HG02943 (cell line): Measurements from ENCODE around the gene HTT-AS.
"Not testable (repeated sequence)": the region's sequence is repeated elsewhere in the genome, so short reads cannot be mapped to it uniquely, and the experiment has no call there.

Source experiments
- ATAC-seq: cut with Tn5 transposase; IDR thresholded peaks from one replicate; pipeline ENCODE4 v1.9.1; 2021; ENCODE audit warnings: mild to moderate bottlenecking, low read depth, moderate library complexity; ENCODE audit not compliant: unreplicated experiment

The HTT-AS gene

DNA sequence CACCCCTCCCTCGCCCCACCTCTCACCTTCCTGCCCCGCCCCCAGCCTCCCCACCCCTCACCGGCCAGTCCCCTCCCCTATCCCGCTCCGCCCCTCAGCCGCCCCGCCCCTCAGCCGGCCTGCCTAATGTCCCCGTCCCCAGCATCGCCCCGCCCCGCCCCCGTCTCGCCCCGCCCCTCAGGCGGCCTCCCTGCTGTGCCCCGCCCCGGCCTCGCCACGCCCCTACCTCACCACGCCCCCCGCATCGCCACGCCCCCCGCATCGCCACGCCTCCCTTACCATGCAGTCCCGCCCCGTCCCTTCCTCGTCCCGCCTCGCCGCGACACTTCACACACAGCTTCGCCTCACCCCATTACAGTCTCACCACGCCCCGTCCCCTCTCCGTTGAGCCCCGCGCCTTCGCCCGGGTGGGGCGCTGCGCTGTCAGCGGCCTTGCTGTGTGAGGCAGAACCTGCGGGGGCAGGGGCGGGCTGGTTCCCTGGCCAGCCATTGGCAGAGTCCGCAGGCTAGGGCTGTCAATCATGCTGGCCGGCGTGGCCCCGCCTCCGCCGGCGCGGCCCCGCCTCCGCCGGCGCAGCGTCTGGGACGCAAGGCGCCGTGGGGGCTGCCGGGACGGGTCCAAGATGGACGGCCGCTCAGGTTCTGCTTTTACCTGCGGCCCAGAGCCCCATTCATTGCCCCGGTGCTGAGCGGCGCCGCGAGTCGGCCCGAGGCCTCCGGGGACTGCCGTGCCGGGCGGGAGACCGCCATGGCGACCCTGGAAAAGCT, at the start of gene HTT-AS, which contains the start of gene HTT:
Gene HTT-AS, minus strand, starts transcription at position 461 of the 768 bp plus-strand sequence.
Gene HTT, plus strand, starts transcription at position 604 of the 768 bp plus-strand sequence. Its CDS starts 145 bp downstream, at position 749.
- ATAC-seq: peak; percentile 66

DNA sequence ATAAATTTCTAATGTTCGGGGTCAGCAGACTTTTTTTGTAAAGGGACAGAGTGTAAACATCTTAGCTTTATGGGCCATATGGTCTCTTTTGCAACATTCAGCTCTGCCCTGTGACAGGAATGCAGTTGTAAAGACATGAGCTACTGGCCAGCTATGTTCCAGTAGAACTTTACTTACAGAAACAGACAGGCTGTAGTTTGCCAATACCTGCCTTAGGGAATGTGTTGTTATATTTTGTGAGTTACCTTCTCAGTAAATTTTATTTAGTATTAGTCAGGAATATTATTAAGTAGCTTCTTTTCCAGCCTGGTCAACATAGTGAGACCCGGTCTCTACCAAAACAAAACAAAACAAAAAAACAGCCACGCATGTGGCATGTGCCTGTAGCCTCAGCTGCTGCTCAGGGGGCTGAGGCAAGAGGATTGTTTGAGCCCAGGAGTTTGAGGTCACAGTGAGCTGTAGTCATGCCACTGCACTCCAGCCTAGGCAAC, 48.9 kb upstream of the HTT-AS start:
- ATAC-seq: no peak

DNA sequence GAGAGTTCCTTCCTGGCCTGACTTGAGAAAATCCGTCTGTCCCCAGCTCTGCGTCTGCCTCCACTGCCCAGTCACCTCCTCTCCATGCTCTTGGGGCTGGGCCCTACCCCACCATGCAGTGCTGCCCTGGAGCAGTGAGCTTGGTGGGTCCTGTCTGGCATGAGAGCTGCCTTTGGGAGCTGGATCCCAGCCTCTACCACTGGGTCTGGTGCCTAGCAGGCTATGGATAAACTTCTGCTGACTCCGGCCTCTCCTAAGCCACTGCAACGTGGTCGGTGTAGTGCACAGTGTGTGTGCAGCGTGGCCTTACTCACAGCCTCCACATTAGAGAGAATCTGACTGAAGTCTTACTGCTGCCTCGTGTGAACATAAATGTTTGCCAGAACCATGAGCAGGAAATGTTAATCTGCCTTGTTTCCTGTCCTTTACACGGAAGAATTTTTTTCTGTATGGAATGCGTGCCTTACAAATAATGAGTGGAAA, 47.8 kb upstream of the HTT-AS start:
- ATAC-seq: no peak

DNA sequence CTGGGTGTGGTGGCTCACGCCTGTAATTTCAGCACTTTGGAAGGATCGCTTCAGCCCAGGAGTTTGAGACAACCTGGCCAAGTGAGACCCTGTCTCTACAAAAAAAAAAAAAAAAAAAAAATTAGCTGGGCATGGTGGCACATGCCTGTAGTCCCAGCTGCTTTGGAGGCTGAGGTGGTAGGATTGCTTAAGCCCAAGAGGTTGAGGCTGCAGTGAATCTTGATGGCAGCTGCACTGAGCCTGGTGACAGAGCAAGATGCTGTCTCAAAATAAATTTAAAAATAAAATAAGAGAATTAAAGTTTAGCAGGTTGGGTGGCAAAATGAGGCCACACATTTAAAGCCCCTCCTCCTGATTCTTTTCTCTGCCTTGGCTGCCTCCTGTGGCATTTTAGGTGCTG, 47.3 kb upstream of the HTT-AS start:
- no peak for ATAC-seq

DNA sequence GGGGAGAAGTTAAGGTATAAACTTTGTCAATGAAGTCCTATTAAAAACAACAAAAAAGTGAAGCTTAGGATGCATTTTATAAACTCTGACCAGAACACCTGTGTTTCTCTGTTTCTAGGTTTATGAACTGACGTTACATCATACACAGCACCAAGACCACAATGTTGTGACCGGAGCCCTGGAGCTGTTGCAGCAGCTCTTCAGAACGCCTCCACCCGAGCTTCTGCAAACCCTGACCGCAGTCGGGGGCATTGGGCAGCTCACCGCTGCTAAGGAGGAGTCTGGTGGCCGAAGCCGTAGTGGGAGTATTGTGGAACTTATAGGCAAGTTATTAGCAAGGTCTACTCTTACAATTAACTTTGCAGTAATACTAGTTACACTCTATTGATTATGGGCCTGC, 46.8 kb upstream of the HTT-AS start:
- no peak for ATAC-seq

DNA sequence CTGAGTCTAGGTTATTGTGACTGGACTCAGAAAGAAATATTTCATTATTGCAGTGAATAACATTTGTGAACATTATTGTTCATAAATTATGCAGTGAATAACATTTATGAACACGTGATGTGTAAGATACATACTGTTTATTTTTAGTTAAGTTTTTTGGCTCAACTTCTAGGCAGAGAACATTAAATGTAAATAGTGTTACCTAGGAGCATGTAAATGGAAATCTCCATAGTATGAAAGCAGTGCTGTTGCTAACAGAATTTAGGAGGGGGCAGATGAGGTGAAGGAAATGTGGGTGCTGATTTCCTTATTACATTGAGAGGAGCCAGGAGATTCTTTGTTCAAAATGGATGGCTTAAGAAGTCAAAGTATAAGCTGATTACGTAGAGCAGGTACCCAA, 45.1 kb upstream of the HTT-AS start:
- no peak for ATAC-seq

DNA sequence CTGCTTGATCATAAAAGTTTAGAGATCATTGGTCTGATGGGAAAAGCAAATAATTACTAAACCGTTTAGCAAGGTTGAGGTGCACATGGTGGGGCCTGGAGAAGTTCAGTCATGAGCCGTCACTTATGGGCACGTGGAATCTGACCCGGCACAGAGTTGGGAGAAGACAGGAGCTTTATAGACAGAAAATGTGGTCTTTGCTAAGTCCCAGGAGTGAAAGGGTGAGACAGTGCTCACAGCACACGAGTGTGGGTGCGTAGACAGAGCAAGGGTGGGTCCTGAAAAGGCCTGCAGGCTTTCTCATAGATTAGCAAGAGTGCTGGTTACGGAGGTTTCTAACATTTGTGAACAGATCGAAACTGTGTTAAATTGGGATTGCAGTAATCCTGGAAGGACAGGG, 44.0 kb upstream of the HTT-AS start:
- ATAC-seq: no peak

DNA sequence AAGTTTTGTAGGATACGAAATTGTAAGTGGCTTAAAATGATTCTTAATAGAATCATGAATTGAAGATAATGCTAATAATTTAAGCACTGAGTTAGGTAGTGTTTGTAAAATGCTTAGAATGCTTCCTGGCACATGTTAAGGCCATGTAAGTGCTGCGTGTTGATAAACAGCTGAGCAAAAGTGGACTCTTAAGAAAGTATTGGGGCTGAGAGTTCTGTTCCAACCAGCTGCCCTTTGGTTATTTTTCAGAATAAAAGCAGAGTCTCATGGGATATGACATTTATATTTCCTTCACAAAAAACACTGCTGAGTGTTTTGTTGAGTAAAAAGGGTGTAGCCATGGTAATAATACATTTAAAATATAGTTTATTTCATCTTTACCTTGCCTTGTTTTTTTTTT, 42.6 kb upstream of the HTT-AS start:
- no peak for ATAC-seq

DNA sequence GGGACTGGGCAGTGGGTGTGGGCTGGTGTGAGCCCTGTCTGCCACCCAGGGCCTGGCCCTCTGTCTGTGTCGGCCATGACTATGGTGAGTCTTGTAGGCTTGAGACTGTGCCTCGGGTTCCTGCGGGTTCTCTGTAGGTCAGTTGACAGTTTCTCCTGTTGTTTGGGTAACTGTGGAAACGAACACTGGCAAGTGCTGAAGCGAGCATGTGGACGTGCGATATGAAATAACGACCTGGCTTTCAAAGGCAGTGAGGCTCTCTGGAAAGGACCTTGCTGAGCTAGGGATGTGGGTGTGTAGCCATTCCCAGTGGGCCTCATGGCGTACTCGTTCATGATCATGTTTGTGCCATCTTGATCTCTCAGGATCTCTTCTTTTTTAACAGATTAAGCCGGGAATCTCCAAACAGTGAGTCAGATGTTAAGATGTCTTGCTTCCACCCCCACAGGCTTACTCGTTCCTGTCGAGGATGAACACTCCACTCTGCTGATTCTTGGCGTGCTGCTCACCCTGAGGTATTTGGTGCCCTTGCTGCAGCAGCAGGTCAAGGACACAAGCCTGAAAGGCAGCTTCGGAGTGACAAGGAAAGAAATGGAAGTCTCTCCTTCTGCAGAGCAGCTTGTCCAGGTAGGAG, 41.4 kb upstream of the HTT-AS start:
- ATAC-seq: no peak

DNA sequence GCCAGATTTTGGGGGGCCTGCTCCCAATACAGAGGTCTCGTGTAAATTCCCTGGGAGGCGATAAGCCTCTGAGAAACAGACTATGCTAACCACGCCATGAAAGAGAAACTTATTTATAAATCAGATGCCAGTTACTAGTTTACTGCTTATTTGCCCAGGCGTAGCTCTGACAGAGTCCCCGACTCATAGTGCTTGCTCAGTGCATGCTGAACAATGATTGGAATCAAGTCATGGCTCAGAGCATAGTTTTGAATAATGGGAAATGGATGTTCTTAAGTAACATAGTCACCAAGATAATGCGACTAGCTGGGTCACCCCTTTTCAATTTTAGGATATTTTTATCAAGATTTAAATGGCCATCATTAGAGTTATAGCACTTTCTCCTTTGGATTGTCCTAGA, 40.0 kb upstream of the HTT-AS start:
- no peak for ATAC-seq

DNA sequence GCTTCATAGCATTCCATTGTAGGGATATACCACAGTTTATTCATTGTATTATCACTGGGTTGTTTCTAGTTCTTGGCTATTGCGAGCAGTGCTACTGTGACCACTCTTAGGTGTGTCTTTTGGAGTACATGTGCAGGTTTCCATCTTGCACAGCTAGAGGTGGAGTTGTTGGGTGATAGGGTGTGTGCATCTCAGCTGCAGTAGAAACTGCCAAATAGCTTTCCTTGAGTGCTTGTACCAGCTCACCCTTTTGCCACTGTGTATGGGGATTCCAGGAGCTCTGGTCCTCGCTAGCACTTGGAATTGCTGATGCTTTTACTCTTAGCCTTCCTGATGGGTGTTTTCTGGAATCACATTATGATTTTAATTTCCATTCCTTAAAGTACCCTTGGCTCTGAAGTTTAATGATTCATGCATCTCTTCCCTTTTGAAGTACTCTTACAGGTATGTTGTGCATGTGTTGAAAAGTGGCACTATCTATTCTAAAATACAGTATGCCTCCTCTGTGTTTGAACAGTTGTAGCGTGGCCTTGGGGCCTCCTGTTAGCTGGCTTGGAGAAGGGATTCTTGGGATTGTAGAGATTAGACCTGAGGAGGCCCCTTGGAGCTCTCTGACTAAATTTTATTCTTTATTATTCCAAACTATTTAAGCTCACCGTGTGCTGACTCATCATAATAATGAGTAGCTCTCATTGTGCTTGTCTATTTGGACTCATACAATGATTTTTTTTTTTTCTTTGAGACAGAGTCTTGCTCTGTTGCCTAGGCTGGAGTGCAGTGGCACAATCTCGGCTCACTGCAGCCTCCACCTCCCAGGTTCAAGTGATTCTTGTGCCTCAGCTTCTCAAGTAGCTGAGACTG, 38.5 kb upstream of the HTT-AS start:
- no peak for ATAC-seq

DNA sequence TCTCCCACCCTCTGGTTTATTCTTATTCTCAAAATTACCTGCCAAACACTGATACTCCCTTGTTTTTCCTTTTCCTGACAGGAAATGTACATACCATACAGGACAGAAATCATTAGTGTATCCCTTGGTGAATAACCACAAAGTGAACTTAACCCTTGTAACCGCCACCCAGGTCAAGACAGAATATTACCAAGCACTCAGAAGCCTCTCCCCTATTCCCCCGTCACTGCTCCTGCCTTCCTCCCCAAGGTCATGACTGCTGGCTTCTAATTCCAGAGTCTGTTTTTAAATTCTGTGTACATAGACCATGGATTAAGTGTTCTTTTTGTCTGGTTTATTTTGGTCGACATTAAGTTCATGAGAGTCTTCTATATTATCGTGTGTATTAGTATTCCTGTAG, 37.9 kb upstream of the HTT-AS start:
- ATAC-seq: no peak

DNA sequence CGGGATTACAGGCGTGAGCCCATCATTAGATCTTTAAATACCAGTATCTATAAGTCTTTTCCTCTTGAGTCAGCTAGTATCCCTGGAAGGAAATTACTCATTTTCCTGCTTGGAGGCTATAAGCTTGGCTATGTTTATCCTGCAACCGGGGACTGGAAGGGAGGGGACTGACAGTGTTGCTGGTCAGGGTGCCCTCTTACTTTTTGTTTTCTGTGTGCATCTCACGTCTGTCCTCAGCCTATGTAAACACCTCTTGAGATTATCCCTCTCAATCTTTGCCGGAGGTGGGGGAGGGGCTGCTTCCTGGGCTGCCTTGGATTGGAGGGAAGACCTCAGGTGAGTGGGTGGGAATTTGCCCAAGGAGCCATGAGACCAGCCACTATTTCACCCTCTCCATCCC, 37.1 kb upstream of the HTT-AS start:
- ATAC-seq: no peak

DNA sequence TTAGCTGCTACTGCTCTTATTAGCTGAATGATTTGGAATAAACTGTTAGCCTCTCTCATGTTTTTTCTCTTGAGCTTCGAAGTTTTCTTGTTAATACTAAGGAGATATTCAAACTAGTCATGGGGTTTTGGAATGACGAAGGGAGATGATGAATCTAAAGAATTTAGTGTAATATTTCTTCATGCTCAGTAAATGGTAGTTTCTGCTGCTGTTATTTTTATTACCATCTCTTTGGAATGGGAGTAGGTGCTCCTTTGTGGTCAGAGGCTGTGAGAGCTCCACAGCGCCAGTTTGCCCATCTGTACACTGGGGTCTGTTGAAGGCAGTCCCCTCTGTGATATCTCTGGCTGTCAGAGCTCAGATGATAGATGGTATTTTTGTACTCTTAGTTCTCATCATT, 33.9 kb upstream of the HTT-AS start:
- no peak for ATAC-seq

DNA sequence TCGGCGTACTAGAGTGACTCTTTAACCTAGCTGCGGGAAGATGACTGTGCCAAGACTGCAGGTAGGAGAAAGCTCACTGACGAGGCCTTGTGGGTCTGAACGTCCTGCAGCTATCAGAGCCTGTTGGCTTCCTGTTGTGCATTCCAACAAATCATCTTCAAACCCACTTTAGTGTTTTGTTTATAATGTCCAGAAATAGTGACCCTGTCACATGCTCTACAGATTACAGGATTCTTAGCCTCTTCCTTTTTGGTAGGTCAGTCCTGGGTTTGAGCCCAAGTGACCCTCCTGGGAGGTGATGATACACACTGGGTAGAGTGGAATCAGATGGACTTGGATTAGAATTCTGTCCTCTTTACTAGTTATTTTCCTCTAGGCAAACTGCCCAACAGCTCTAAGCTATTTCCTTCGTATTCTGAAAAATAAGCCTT, 33.4 kb upstream of the HTT-AS start:
- no peak for ATAC-seq

DNA sequence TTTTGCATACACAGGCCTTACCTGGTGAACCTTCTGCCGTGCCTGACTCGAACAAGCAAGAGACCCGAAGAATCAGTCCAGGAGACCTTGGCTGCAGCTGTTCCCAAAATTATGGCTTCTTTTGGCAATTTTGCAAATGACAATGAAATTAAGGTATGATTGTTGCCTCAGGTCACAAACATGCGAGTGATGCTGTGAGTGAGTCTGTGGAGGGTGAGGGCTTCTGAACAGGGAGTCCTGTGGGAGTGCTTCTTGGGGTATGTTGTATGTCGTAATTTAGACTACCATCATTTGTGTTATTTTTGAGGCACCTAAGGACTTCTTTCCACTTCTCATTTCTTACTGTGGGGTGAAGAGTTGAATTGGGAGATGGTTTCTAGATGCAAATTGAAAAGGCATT, 32.9 kb upstream of the HTT-AS start:
- ATAC-seq: no peak

DNA sequence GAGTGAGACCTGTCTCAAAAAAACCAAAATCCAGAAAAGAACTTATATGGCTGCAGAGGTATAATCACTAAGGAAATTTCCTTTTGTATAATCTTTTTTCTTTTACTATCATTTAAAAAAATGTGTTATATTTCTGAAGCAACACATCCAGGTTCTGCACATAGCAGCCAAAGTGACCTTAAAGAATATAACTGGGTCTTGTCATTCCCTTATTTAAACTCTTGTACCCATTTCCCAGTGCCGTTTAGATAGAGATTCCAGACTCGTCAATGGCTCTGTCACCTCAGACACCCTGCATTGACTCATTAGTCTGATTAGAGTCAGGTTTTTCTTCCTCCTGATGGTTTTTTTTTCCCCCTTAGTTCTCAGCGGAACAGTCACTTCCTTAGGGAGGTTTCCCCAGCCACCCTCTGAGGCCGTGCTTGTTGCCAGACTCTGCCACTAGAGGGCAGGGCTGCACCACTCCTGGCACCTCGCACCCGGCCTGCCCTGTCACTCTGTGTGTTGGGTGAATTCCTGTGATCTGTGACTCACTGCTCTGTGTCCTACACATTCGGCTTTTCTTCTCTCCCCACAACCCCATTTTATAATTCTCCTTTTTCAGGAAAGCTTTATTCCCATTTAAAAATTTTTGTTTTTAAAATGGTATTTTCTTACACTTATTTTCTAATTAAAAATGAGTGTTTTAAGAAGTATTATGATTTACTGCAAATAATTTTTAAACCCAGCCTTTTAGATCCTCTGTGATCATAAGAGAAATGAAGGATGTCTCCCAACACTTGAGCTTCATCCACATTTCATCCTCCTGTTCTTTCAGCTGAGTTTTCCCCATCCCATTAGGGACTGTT, 32.2 kb upstream of the HTT-AS start:
- ATAC-seq: peak; percentile 68

DNA sequence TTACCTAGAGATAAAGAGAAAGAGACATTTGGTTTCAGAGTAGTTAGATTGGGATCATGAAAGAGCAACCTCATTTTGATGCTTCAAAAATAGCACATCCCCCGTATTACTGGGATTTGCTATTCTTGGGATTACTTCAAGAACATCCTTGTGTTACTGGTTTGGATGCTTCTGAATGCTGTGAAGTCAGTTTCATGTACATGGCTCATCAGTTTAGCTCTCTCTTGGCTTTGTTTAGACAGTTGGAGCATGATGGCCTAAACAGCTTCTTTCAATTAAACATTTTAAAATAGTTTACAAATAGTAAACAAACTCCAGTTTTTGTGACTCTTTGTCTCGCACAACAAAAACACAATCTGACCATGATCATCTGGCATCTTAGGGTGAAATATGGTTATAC, 24.0 kb upstream of the HTT-AS start:
- ATAC-seq: no peak

DNA sequence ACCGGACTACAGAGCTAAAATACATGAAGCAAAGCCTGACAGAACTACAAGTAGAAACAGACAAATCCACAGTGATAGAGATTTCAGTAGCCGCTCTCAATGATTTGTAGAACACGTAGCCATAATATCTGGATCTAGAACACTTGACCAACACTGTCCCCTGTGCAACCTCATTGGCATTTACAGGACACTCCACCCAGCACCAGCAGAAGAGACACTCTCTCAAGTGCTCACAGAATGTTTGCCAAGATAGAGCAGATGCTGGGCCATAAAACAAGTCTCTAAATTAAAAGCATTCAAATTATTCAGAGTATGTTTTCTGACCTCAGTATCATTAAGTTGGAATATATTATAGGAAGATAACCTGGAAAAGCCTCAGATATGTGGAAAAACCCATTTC, 21.9 kb upstream of the HTT-AS start:
- ATAC-seq: no peak

DNA sequence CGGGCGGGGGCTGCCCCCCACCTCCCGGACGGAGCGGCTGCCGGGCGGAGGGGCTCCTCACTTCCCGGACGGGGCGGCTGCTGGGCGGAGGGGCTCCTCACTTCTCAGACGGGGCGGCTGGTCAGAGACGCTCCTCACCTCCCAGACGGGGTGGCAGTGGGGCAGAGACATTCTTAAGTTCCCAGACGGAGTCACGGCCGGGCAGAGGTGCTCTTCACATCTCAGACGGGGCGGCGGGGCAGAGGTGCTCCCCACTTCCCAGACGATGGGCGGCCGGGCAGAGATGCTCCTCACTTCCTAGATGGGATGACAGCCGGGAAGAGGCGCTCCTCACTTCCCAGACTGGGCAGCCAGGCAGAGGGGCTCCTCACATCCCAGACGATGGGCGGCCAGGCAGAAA, 20.4 kb upstream of the HTT-AS start:
- ATAC-seq: not testable (repeated sequence)
